GM12872 (cell line): Measurements from ENCODE around the gene SCNN1G.

Experiments
- TF ChIP-seq, protein P1 (sequence below): IDR thresholded peaks from 3 replicates; pipeline ENCODE4 v1.5.1; 2011; ENCODE audit warnings: low read depth, mild to moderate bottlenecking, low read length, moderate library complexity; ENCODE audit not compliant: insufficient read depth

The SCNN1G gene

DNA sequence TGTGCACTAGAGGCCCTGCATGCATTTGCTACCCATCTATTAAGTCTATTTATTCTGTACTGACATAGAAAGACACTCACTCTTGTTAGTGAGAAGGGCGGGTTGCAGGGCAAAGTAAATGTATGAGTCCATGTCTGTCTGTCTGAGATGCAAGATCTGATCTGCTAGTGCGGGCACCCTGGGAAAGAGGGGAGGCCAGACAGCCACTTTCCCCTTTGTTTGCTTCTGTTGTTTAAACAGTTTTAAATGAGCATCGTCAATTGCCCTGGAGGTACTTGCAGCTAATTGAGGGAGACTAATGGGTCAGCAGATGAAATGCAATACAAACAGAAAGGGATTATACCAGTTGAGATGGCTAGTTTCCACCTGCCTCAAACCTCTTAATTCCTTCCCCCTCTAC lies 24.9 kb downstream of the SCNN1G start:
- TF ChIP-seq, protein P1, sequence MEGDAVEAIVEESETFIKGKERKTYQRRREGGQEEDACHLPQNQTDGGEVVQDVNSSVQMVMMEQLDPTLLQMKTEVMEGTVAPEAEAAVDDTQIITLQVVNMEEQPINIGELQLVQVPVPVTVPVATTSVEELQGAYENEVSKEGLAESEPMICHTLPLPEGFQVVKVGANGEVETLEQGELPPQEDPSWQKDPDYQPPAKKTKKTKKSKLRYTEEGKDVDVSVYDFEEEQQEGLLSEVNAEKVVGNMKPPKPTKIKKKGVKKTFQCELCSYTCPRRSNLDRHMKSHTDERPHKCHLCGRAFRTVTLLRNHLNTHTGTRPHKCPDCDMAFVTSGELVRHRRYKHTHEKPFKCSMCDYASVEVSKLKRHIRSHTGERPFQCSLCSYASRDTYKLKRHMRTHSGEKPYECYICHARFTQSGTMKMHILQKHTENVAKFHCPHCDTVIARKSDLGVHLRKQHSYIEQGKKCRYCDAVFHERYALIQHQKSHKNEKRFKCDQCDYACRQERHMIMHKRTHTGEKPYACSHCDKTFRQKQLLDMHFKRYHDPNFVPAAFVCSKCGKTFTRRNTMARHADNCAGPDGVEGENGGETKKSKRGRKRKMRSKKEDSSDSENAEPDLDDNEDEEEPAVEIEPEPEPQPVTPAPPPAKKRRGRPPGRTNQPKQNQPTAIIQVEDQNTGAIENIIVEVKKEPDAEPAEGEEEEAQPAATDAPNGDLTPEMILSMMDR: no peak

DNA sequence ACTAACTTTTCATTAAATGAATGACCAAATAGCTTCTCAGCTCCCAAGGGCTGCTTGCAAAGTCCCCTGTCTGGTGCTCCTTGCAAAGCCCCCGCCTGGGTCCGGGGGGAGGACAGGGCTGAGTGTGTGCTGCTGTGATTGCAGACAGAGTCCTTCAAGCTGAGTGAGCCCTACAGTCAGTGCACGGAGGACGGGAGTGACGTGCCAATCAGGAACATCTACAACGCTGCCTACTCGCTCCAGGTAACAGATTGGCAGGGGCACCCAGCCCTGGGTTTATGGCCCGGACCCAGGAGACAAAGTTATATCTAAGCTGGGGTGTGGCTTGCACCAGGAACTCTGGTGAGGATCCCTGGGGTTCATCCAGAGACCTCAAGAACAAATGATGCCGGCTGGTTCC lies 27.1 kb downstream of the SCNN1G start:
- TF ChIP-seq, protein P1: no peak

DNA sequence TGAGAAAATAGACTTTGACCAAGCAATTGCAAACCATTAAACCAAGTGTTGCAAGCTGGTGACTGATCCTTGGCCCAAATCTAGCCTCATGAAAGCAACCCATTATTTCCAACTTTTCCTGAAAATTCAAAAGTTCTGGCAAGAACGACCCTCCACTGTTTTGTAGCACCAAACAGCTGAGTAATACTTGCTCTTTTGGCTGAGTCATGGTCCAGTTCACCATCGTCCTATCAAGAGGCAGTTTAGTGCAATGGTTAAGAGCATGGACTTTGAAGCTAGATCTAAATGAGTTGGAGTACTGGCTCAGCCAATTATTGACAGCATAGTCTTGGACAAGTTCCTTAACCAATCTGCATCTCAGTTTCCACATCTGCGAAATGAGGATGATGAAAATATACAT lies 31.3 kb downstream of the SCNN1G start:
- TF ChIP-seq, protein P1: no peak

DNA sequence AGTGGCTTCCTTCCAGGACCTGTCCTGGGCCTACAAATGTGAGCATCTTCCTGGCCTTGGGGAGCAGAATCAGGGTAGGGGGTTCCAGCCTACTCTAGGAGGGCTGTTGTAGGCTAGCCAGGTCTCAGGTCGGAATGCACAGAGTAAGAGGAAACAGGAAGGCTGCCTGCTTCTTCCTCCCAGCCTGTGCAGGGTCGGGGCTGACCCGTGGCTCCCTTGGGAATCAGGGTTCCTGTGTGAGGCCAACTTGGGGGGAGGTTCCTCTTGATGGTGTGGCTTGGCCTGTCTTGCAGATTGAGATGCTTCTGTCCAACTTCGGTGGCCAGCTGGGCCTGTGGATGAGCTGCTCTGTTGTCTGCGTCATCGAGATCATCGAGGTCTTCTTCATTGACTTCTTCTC lies 32.3 kb downstream of the SCNN1G start:
- TF ChIP-seq, protein P1: no peak

DNA sequence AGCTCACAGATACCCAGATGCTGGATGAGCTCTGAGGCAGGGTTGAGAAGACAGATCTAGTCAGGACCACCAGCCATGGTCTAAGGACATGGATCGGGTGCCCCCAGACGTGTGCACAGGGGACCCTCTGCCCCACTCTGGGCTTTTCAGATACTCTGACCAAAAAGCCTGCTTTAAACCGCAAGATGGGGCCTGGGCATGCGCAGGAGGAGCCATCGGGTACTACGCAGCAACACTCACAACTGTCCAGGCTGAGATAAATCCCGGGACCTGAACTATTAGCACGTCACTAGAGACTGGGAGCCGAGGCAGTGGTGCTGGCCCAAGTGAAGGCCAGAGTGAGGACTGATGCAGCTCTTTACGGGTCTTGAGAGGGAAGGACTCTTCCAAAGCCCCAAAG lies 32.9 kb downstream of the SCNN1G start:
- TF ChIP-seq, protein P1: no peak

DNA sequence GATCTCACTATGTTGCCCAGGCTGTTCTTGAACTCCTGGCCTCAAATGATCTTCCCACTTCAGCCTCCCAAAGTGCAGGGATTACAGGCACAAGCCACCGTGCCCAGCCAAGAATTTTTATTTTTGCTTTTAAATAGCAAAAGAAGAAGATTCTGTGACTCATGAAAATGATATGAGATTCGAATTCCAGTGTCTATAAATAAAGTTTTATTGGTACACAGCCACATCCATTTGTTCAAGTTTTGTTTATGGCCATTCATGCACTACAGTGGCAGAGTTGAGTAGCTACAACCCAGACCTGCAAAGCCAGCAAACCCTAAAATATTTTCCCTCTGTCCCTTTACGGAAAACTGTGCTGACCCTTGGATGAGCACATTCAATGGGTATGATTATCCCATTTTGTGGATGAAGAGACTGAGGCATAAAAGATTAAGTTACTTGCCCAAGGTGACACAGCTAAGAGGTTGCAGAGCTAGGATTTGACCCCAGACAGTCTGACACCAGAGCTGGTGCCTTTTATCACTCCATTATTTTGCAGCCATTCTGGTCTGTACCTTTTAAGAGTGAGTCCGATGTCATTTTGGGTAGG lies 34.2 kb downstream of the SCNN1G start:
- TF ChIP-seq, protein P1: no peak

DNA sequence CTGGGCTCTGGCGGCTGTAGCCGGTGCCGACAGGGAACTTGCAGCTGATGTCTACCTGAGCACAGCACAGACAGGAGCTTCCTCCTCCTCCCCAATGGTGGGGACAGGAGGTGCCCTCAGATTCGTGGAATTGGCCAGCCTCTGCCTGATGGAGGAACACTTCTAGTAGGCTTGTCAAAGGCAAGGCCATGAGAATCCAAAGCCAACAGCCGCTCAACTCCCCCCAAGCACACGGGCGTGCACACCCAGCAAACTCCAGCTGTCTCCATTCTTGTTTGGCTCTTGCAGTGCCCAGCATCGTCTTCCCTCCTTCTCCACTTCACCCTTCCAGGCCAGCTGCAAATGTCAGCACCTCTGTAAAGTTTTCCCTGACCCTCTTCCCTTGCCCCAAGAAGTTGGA lies 35.1 kb downstream of the SCNN1G start:
- TF ChIP-seq, protein P1: no peak
